OCI-LY1 (cell line): Measurements from ENCODE around the gene NSRP1.

ENCODE experiments used
- EZH2 ChIP-seq: fragments of 200-600 bp; sonication (generic), shearing (Covaris generic); IDR thresholded peaks from 2 replicates; pipeline ENCODE4 v1.8.0; 2017; ENCODE audit warnings: borderline replicate concordance, mixed run types, mild to moderate bottlenecking, antibody characterized with exemption, low read length, moderate library complexity, mixed read lengths
- TF ChIP-seq, protein P1 (sequence below): fragments of 200-600 bp; sonication (generic), shearing (Covaris generic); IDR thresholded peaks from 2 replicates; pipeline ENCODE4 v1.5.1; 2017; ENCODE audit warnings: mild to moderate bottlenecking, antibody characterized with exemption, low read length, moderate library complexity, mixed read lengths

DNA sequence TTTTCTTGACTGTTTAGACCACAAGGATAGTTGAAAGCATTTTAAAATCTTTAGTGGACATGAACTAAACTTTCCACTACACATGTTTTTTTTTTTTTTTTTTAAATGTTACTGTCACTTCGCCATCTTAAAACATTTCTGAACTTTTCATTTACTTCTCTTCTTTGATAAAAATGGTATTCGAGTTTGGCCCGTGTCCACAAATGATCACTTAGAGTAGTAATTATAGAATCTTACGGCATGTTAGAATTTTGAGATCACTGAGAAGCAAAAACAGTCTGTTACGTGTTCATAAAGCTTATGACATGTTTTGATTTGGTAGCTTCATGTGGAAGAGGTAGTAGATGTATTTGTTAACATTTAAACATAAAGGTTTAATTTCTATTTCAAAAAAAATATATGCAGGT lies 1.1 kb downstream of the NSRP1 start:
- no peak for TF ChIP-seq EZH2
- TF ChIP-seq, protein P1, sequence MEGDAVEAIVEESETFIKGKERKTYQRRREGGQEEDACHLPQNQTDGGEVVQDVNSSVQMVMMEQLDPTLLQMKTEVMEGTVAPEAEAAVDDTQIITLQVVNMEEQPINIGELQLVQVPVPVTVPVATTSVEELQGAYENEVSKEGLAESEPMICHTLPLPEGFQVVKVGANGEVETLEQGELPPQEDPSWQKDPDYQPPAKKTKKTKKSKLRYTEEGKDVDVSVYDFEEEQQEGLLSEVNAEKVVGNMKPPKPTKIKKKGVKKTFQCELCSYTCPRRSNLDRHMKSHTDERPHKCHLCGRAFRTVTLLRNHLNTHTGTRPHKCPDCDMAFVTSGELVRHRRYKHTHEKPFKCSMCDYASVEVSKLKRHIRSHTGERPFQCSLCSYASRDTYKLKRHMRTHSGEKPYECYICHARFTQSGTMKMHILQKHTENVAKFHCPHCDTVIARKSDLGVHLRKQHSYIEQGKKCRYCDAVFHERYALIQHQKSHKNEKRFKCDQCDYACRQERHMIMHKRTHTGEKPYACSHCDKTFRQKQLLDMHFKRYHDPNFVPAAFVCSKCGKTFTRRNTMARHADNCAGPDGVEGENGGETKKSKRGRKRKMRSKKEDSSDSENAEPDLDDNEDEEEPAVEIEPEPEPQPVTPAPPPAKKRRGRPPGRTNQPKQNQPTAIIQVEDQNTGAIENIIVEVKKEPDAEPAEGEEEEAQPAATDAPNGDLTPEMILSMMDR: no peak
